ENCODE data around the gene POLE. TPM values are rescaled to one million over a fixed set of nuclear protein-coding genes. Genes with fewer than 3 reads are reported as not detected.
"Not testable (repeated sequence)": the region's sequence is repeated elsewhere in the genome, so short reads cannot be mapped to it uniquely, and the experiment has no call there.

The POLE gene
- total RNA-seq, 1 donor from 2014 or later: 25.5 TPM

GRCh38 chr12:132601171-132601883, 85.8 kb downstream of the POLE start:
- no peak for DNase-seq (ENCODE audit: low read depth in 2 of 2)

DNA sequence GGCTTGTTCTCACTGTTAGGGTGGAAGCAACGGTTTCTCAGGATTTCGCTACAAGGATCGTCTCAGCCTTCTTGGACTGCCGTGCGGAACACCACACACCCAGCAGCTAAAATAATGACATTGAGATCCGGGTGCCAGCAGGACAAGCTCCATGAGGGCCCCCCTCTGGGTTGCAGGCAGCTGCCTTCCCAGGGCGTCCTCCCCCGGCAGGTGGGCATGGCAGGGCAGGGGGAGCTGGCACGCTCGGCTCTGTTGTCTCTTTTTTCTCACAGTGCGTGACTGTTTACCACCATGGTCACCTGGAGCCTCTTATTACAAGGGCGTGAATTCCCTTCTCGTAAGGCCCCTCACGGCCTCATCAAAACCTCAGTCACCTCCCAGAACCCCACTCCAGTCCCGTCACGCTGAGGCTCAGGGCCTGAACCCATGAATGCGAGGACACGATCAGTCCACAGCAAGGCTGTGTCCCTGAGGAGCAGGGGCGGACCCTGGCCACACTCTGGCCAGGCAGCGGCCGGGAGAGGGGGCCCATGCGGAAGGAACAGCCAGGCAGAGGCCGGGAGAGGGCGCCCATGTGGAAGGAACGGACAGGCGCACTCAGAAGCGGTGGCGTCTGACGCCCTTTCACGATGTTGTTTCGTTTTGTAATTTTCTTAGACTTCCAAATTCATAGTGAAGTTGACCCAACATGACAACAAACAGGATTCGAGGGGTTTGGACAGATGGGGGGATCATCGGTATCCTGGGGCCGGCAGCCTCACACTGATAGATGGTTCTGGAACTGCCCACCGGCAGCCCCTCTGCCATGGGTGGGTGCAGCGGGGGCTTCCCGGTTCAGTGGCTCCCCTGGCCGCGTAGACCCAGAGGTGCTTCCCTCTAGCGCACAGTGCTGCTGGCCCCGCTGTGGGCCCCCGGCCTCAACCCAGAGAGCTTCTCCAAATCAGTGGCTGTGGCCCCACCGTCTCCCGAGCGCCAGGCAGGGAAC, 86.8 kb downstream of the POLE start:
- DNase-seq (ENCODE audit: low read depth in 2 of 2): peak in 1 of 2 donors; percentile 76

DNA sequence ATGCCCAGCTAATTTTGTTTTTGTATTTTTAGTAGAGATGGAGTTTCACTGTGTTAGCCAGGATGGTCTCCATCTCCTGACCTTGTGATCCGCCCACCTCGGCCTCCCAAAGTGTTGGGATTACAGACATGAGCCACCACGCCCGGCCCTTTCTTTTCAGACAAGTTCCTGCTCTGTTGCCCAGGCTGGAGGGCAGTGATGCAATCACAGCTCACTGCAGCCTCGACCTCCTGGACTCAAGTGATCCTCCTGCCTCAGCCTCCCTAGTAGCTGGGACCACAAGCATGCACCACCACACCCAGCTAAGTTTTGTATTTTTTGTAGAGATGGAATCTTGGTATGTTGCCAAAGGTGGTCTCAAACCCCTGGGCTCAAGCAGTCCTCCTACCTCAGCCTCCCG, 87.6 kb downstream of the POLE start:
- not testable (repeated sequence) for DNase-seq (ENCODE audit: low read depth in 2 of 2)

GRCh38 chr12:132597333-132598316, 89.5 kb downstream of the POLE start:
- peak in 1 of 2 donors; percentile 67 for DNase-seq (ENCODE audit: low read depth in 2 of 2)

DNA sequence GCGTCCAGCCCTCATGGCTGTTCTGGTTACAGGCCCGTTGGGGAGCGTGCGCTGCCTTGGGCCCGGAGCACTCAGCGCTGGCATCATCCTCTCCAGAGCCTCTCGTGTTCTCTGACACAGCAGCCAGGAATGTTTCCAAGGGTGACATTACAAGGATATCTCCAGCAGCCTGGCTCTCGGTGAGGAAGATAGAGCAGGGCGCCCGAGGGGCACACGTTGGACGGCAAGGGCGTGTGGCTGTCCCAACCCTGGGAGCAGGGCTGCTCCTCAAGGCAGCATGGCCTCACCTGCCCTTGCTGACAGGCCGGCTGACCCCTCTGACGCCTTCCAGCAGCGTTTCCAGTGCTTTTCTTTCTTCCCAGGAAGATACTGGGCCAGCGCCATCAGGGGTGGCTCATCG, 91.1 kb downstream of the POLE start:
- DNase-seq (ENCODE audit: low read depth in 2 of 2): no peak

GRCh38 chr12:132595183-132595582, 92.0 kb downstream of the POLE start:
- DNase-seq (ENCODE audit: low read depth in 2 of 2): no peak

DNA sequence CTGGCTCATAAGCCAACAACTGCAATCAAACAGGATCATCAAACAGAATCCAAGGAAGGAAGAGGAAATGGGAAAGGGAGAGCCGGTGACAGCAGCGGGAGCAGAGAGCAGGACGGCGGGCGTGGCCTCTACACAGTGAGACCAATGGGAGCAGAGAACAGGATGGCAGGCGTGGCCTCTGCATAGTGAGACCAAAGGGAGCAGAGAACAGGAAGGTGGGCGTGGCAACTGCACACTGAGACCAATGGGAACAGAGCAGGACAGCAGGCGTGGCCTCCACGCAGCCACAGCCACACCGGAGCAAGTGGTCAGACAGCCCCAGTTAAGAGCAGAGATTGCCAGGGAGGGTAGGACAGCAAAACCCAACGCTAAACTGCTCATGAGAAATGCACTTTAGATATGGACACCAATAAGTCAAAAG, 93.2 kb downstream of the POLE start:
- DNase-seq (ENCODE audit: low read depth in 2 of 2): peak; percentile 96 to 97

DNA sequence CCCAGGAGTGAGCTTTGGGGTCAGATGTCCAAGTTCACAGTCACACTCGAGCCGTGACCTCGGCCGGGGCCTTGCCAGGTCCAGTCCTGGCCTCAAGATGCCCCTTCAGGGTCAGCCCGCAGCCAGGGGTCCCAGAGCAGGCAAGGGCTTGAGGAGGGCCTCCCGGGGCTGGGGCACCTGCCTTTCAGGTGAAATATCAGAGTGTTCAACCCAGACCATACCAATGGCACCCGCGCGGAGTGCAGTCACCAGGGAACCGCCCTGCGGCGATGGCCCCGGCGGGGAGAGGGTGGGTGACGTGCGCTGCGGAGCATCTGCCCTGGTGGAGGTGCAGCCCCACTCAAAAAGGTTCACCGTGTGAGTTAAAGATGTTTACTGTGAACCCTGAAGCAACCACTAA, 93.6 kb downstream of the POLE start:
- no peak for DNase-seq (ENCODE audit: low read depth in 2 of 2)

- no peak for DNase-seq (ENCODE audit: low read depth in 2 of 2)
Observed at GRCh38 chr12:132593071-132593470, 94.1 kb downstream of the POLE start.

GRCh38 chr12:132592282-132592970, 94.7 kb downstream of the POLE start:
- no peak for DNase-seq (ENCODE audit: low read depth in 2 of 2)

DNA sequence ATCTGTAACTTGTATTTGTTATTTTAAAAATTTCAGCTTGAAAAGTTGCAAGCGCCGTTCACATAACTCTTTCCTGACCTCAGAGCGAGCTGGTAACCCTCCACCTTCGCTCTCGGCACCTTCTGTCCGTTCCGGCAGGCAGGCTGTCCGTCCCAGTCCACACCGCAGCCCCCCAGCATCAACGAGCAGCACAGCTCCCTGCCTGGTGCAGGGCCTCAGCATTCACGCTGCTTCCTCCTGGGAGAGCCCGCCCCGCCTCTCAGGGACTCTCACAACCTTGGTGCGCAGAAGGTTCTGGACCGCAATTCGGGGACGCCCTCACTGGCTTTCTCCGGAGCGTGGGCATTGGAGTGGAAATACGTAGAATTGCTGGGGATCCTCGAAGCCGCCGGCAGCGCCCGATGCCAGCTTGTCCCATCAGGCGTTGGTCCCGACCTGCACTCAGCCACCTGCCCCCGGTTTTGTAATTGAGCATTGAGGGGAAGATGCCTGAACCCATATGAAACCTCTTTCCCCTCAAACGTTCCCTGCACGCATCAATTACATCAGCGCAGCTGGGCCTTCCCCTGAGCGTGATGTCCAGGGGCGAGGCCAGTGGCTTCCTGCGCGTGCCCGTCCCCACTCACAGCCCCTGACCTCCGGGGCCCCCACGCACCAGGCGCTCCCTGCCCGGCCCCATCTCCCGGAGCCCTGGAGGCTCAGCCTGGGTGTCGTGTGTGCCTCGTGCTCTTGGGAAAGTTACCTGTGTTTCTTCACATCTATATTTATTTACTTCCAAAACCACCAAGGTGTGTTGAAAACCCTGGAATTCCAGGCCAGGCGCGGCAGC, 95.8 kb downstream of the POLE start:
- DNase-seq (ENCODE audit: low read depth in 2 of 2): no peak

DNA sequence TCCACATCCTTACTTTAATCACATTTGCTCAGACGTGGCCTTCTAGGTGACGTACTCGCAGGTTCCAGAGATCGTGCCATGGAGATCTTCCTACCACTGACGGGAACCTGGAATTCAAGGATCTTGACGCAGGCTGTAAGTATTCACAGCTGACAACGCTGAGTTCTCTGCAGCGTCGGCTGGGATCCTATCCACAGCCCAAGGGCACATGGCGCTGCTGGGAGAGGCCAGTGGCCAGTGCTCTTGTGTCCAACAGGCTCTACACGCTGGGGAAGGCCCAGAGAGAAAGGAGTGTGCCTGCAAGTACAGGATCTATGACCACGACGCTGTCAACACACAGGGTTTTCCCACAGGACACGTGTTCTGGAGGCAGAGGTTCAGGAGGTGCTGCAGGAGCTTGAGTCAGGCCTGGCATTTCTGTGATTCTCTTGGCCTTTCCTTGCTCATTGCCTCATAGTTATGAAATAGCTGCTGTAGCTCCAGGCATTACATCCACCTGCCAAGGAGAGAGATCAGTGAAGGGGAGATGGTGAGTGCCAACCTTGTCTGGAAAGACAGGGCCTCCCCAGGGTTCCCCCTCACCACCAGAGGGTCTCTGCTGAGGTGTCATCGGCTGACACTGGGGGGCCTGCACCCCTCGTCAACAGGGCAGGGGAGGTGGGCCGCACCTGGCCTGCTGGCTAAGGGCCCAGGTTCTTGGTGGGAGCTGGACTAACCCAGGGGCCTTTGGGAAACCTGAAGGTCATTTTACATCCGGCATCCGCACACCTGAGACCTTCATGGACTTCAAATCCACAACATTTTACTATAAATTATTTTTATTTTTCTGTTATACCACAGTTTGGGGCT, 98.1 kb downstream of the POLE start:
- DNase-seq (ENCODE audit: low read depth in 2 of 2): no peak

DNA sequence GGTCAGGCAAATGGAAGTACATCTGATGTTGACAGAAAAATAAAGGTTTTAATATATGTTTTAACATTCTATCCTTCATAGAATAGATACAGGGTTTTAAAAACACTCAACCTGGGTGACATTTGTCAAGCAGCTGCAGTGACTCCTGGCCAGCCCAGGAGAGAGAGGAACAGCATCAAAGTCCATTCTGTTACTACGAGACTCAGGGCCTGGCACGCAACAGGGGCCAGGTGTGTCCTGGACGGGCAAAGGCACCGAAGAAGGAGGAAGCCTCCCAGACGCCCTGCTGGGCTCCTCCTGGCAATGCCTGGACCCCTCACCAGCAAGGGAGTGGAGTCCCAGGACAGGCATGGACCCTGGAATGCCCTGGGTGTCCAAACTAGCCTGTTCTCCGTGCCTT, 98.8 kb downstream of the POLE start:
- no peak for DNase-seq (ENCODE audit: low read depth in 2 of 2)

DNA sequence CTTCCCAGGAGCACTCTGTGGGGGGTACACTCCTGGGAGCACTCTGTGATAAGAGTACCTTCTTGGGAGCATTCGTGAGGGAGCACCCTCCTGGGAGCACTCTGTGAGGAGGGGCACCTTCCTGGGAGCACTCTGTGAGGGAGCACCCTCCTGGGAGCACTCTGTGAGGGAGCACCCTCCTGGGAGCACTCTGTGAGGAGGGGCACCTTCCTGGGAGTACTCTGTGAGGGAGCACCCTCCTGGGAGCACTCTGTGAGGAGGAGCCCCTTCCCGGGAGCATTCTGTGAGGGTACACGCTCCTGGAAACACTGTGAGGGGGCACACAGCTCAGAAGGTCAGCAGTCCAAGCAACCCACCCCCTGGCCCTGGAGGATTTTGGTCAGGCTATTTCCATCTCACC, 99.4 kb downstream of the POLE start:
- DNase-seq (ENCODE audit: low read depth in 2 of 2): no peak

DNA sequence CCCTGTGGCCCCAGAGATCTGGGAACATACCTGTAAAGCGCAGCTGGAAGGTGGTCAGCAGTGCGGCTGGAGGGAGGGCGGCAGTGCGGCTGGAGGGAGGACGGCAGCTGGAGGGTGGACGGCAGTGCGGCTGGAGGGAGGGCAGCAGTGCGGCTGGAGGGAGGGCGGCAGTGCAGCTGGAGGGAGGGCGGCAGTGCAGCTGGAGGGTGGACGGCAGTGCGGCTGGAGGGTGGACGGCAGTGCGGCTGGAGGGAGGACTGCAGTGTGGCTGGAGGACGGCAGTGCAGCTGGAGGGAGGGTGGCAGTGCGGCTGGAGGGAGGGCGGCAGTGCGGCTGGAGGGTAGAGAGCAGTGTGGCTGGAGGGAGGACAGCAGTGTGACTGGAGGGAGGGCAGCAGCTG, 100.2 kb downstream of the POLE start:
- DNase-seq (ENCODE audit: low read depth in 2 of 2): no peak

GRCh38 chr12:132585177-132585576, 102.0 kb downstream of the POLE start:
- DNase-seq (ENCODE audit: low read depth in 2 of 2): no peak

DNA sequence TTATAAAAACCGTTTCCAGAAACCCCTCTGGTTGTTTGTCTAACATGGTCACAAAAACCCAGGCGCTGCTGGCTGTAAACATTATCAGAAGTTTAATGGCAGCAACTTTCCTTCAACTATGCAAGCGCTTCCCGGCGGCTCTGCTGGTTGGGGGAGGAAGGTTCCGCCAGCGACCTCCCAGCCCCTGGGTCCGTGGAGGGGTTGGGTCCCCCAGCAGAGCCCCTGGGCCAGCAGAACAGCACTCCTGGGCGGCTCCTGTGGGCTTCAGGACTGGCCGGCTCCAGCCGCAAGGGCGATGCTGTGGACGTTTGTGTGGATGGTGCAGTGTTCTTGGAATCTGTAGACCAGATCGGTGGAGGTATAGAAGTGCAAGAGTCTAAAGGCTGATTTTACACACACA, 102.7 kb downstream of the POLE start:
- no peak for DNase-seq (ENCODE audit: low read depth in 2 of 2)

DNA sequence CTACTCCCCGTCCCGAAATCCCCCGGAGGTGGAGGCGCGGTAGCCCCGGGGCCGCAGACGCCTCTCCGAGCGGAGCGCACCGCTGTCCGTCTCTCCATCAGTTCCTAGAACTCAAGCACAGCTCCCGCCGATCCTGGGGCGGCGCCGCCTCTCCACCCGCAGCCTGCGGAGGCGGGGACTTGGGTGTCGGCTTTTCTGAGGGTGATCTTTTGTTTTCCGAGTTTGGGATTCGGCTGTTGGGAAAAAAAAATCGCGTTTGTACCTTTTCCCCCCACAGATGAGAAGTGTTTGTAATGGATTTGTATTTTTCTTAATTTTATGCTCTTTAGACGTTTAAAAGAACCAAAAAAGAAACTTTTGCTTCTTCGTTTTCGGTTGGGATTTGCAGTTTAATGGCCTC, 103.4 kb downstream of the POLE start:
- no peak for DNase-seq (ENCODE audit: low read depth in 2 of 2)

GRCh38 chr12:132583411-132583710, 103.8 kb downstream of the POLE start:
- no peak for DNase-seq (ENCODE audit: low read depth in 2 of 2)

Data from dermis microvascular lymphatic vessel endothelial cell (primary cell).